ENCODE measurements around the gene SLC9A9. TPM values are rescaled to one million over a fixed set of nuclear protein-coding genes. Genes with fewer than 3 reads are reported as not detected.

SLC9A9 gene
- total RNA-seq, 1 donor from 2014 or later: 4.9 TPM

DNA sequence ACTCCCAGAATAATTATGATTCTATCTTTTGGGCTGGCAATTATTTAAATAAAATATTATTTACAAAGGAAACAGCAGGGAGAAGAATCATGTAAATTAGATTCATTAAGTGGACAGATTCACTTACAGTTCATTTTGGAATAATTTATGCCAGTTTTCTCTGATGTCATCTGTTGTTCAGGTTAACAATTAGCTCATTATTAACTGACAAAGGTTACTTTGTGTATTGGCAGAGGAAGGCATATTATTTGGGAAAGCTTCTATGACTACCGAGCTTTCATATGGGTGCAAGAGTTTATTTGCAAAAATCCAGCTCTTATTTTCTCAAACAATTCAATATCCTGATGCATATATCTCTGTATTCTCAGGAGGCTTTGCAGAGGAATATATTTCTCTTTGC lies 504.3 kb downstream of the SLC9A9 start:
- no peak overlapping the region for H3K27ac ChIP-seq (replicated peaks)
- no peak overlapping the region for H3K4me3 ChIP-seq
- no peaks in the 10 kb centered on the region for H3K27me3 ChIP-seq (ENCODE audit: low read depth)
- DNase-seq: no peak
- intact Hi-C loops (cut with micrococcal nuclease): no loop called here
- H3K9me3 ChIP-seq (replicated peaks): no peaks in the 10 kb centered on the region
- no peaks in the 10 kb centered on the region for H3K36me3 ChIP-seq
- TF ChIP-seq, protein P1, sequence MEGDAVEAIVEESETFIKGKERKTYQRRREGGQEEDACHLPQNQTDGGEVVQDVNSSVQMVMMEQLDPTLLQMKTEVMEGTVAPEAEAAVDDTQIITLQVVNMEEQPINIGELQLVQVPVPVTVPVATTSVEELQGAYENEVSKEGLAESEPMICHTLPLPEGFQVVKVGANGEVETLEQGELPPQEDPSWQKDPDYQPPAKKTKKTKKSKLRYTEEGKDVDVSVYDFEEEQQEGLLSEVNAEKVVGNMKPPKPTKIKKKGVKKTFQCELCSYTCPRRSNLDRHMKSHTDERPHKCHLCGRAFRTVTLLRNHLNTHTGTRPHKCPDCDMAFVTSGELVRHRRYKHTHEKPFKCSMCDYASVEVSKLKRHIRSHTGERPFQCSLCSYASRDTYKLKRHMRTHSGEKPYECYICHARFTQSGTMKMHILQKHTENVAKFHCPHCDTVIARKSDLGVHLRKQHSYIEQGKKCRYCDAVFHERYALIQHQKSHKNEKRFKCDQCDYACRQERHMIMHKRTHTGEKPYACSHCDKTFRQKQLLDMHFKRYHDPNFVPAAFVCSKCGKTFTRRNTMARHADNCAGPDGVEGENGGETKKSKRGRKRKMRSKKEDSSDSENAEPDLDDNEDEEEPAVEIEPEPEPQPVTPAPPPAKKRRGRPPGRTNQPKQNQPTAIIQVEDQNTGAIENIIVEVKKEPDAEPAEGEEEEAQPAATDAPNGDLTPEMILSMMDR (IDR thresholded peaks at IDR 0.05; ENCODE audit: borderline replicate concordance): no peak
- no peaks in the 10 kb centered on the region for H3K4me1 ChIP-seq

- intact Hi-C loops (cut with micrococcal nuclease): no loop called here
- Histone ChIP-seq H3K27me3 (ENCODE audit: low read depth) (no peaks in the 10 kb centered on the region), H3K4me3 (no peak overlapping the region), H3K36me3 (no peaks in the 10 kb centered on the region), H3K9me3 (replicated peaks) (no peaks in the 10 kb centered on the region), H3K27ac (replicated peaks) (no peak overlapping the region), H3K4me1 (no peaks in the 10 kb centered on the region)
- DNase-seq: no peak
- TF ChIP-seq, protein P1 (IDR thresholded peaks at IDR 0.05; ENCODE audit: borderline replicate concordance): no peak
Observed at GRCh38 chr3:143343031-143343430, 505.2 kb downstream of the SLC9A9 start.

DNA sequence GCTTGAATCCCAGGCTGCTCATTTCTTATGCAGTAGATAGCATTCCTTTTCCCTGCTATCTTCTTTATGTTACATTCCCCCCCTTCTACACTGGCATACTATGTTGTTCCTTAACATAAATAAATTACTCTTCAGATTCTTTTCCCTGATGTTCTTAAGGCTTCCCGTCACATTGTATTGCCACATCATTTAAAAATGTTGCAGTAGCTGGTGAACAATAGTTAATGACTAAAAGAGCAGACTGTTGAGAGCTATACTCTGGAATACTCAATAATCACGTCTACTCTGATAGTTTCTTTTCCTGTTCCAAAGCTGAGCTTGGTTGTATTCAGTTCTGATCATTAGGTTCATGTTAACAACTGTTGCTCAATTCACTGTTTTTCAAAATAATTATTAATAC lies 508.8 kb downstream of the SLC9A9 start:
- no peaks in the 10 kb centered on the region for H3K27me3 ChIP-seq (ENCODE audit: low read depth)
- H3K36me3 ChIP-seq: no peaks in the 10 kb centered on the region
- TF ChIP-seq, protein P1 (IDR thresholded peaks at IDR 0.05; ENCODE audit: borderline replicate concordance): no peak
- intact Hi-C loops (cut with micrococcal nuclease): no loop called here
- H3K4me1 ChIP-seq: no peaks in the 10 kb centered on the region
- no peak overlapping the region for H3K27ac ChIP-seq (replicated peaks)
- H3K4me3 ChIP-seq: no peak overlapping the region
- DNase-seq: no peak
- H3K9me3 ChIP-seq (replicated peaks): no peaks in the 10 kb centered on the region

DNA sequence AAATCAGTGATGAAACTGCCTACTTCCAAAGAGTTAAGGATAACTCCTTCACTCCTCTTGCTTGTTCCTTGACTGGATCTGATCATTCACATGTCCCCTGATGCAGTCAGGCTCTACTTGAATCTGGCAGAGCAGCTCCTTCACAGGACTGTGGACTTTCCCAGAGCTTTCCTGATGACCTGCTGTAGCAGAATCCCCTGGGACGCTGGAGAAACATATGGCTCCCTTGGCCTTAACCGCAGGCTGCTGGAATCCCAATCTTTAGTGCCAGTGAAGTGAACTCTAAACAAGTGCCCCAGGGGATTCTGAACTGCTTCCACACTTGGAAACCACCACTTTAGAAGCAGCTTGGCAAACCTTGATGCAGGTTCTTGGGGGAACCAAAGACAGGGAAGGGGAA lies 510.9 kb downstream of the SLC9A9 start:
- Histone ChIP-seq H3K27me3 (ENCODE audit: low read depth) (no peaks in the 10 kb centered on the region), H3K4me1 (no peaks in the 10 kb centered on the region), H3K27ac (replicated peaks) (no peak overlapping the region), H3K9me3 (replicated peaks) (no peaks in the 10 kb centered on the region), H3K36me3 (no peaks in the 10 kb centered on the region), H3K4me3 (no peak overlapping the region)
- TF ChIP-seq, protein P1 (IDR thresholded peaks at IDR 0.05; ENCODE audit: borderline replicate concordance): no peak
- DNase-seq: no peak
- intact Hi-C loops (cut with micrococcal nuclease): no loop called here

- TF ChIP-seq, protein P1 (IDR thresholded peaks at IDR 0.05; ENCODE audit: borderline replicate concordance): no peak
- Histone ChIP-seq H3K4me3 (no peak overlapping the region), H3K27me3 (ENCODE audit: low read depth) (no peaks in the 10 kb centered on the region), H3K27ac (replicated peaks) (no peak overlapping the region), H3K4me1 (peaks cover 23% of the 10 kb centered on the region), H3K9me3 (replicated peaks) (no peaks in the 10 kb centered on the region), H3K36me3 (no peaks in the 10 kb centered on the region)
- DNase-seq: no peak
- intact Hi-C loops (cut with micrococcal nuclease): no loop called here
Observed at GRCh38 chr3:143334231-143334630, 514.0 kb downstream of the SLC9A9 start.

GRCh38 chr3:143333367-143333766 lies 514.9 kb downstream of the SLC9A9 start:
- DNase-seq: no peak
- intact Hi-C loops (cut with micrococcal nuclease): no loop called here
- no peak overlapping the region for H3K27ac ChIP-seq (replicated peaks)
- TF ChIP-seq, protein P1 (IDR thresholded peaks at IDR 0.05; ENCODE audit: borderline replicate concordance): no peak
- no peaks in the 10 kb centered on the region for H3K36me3 ChIP-seq
- H3K27me3 ChIP-seq (ENCODE audit: low read depth): no peaks in the 10 kb centered on the region
- no peak overlapping the region for H3K4me3 ChIP-seq
- no peaks in the 10 kb centered on the region for H3K9me3 ChIP-seq (replicated peaks)
- peaks cover 24% of the 10 kb centered on the region for H3K4me1 ChIP-seq

All from left ventricle myocardium inferior (tissue), 1 donor.